NCI-H2081 treated with DMSO at 0.1 percent for 48 hours (cell line): Measurements from ENCODE around the gene C1S.
"Not testable (repeated sequence)": the region's sequence is repeated elsewhere in the genome, so short reads cannot be mapped to it uniquely, and the experiment has no call there.

Source experiments
- DNase-seq: peaks from one replicate; lab custom pipeline; 2025; lab: John Stamatoyannopoulos, UW

C1S gene

GRCh38 chr12:7060353-7060954, at the start of gene C1S:
Gene C1S, plus strand, starts transcription at chr12:7060718. Its CDS starts 1,195 bp downstream, at chr12:7061913.
- DNase-seq: no peak

DNA sequence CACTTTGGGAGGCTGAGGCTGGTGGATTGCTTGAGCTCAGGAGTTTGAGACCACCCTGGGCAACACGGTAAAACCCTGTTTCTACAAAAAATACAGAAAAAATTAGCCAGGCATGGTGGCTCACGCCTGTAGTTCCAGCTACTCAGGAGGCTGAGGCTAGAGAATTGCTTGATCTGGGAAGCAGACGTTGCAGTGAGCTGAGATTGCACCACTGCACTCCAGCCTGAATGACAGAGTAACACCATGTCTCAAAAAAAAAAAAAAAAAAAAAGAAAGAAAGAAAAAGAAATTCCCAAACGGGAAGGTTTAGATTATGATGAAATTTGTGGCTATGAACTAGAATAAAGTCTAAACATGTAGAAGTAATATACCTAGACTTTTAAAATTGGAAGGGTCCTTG, 49.1 kb upstream of the C1S start:
- not testable (repeated sequence) for DNase-seq

GRCh38 chr12:7012024-7012607, 48.4 kb upstream of the C1S start:
- DNase-seq: no peak

DNA sequence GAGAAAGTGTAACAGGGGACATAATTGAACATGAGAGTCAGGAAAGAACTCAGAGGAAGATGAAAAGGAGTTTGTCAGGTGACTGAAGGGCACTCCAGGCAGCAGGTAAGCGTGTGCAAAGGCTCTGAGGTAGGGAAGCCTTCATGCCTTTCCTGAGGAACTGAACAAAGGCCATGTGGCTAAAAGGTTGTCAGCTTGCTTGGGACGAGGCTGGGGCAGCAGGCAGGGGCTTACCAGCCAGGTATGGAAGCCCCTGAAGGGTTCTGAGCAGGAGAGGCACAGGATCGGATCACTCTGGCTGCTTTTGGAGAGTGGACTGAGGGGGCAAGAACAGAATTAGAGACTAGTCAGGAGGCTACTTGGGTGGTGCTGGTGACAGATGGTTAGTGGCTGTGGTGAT, 47.4 kb upstream of the C1S start:
- DNase-seq: no peak

DNA sequence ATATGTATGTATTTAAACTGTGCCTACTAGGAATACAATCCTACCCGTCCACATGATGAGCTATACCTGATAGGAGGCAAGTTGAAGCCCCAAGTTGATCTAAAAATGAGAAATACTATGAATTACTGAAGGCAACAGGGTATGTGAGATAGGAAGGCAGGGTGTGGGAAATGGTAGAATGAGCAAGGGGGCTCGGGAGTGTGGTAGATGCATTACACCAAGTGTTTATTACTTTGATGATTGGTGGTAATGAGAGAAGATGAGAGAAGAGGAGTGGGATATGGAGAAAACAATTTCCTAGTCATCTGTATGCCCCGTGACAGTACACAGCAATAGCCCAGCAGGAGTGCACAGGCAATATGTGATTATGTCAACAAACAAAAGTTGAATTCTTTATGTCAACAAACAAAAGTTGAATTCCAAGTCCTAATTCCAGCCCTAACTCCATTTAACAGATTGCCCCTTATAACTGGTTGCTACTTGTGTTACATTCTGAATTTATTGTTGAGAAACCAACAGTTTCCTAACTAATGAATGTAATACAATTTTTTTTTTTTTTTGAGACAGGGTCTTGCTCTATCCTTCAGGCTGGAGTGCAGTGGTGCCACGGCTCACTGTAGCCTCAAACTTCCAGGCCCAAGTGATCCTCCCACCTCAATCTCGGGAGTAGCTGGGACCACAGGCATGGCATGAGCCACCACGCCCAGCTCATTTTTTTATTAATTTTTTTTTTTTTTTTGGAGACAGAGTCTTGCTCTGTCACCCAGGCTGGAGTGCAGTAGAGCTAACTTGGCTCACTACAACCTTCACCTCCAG, 44.8 kb upstream of the C1S start:
- no peak for DNase-seq

DNA sequence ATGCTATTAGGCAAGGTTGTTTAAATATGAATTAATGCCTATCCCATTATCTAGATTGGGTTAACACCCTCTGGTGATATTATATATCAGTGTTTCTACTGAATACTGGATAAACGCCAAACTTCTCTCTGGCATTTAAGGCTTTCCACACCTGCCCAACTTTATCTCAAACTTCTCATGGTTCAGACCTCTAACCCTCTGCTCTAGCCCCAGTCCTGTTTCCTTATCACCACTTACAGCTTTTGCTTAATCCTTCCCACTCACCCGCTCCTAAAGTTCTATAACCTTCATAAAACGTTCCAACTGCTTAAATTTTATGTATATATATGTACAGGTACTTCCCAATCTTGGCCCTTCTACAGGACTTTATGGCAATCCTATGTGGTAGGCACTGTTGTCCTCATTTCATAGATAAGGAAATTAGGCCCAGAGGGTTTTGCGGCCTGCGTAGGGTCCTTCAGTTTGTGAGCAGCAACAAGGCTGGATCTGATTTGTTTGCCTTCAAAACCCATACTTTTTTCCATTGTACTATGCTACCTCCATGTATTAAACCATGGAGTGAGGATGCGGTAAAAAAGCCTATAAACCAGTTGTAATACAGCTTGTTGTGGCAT, 43.5 kb upstream of the C1S start:
- no peak for DNase-seq

- DNase-seq: no peak
These were observed 42.6 kb upstream of the C1S start for GRCh38 chr12:7017870-7018349.

GRCh38 chr12:7018350-7019042, 42.0 kb upstream of the C1S start, which contains the start of gene LPCAT3:
Gene LPCAT3, minus strand, starts transcription at chr12:7018476. Its CDS starts 52 bp downstream, at chr12:7018424.
- peak; percentile 94 for DNase-seq

GRCh38 chr12:7019043-7019569, 41.4 kb upstream of the C1S start:
- no peak for DNase-seq

GRCh38 chr12:7021956-7022355, 38.6 kb upstream of the C1S start:
- DNase-seq: no peak

DNA sequence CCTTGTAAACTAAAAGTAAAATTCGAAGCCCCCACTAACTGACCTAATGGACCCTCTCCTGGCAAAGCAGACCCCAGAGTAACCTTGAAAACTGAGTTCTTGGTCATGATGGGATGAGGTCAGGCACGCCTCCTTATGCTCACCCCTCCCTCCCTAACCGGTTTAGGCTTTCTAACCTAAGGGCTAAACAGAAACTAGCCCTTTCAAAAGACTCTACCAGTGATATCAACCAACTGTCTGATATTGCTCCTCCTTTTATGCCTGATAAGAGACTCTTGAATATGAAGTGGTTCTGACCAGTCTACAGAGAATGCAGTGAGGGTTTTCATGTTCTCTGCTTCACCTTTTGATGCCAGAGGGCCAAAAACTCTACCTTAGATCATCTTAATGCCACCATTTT, 37.4 kb upstream of the C1S start:
- DNase-seq: no peak

DNA sequence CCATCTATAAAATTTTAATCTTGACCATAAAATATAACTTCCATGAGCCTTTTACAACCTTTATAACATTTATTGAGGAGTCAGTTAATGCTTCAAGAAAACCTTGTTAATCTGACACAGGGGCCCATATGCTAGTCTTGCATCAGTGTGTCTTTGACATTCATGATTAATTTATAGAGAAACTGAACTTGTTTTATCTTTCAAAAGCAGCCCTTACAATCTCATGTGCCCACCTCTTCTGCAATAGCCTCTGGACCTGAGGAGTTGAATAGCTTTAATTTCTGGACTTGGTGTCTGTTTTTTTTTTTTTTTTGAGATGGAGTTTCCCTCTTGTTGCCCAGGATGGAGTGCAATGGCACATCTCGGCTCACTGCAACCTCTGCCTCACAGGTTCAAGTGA, 33.7 kb upstream of the C1S start:
- no peak for DNase-seq

- DNase-seq: no peak
These were observed 29.2 kb upstream of the C1S start for GRCh38 chr12:7031306-7031705.

DNA sequence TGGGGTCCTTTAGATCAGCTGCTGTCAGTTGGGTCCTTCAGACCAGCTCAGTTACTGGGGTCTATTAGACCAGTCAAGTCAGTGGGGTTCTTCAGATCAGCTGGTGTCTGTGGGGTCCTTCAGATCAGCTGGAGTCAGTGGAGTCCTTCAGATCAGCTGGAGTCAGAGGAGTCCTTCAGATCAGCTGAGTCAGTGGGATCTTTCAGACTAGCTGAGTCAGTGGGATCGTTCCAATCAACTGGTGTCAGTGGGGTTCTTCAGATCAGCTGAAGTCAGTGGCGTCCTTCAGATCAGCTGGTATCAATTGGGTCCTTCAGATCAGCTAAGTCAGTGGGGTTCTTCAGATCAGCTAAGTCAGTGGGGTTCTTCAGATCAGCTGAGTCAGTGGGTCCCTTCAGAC, 27.5 kb upstream of the C1S start:
- no peak for DNase-seq

GRCh38 chr12:7034464-7034863, 26.1 kb upstream of the C1S start:
- DNase-seq: no peak

- no peak for DNase-seq
These were observed 25.1 kb upstream of the C1S start for GRCh38 chr12:7035463-7035862.

- not testable (repeated sequence) for DNase-seq
These were observed 23.1 kb upstream of the C1S start for GRCh38 chr12:7037411-7037810.

GRCh38 chr12:7038591-7038990, 21.9 kb upstream of the C1S start:
- DNase-seq: no peak

GRCh38 chr12:7039403-7039802, 21.1 kb upstream of the C1S start:
- no peak for DNase-seq

DNA sequence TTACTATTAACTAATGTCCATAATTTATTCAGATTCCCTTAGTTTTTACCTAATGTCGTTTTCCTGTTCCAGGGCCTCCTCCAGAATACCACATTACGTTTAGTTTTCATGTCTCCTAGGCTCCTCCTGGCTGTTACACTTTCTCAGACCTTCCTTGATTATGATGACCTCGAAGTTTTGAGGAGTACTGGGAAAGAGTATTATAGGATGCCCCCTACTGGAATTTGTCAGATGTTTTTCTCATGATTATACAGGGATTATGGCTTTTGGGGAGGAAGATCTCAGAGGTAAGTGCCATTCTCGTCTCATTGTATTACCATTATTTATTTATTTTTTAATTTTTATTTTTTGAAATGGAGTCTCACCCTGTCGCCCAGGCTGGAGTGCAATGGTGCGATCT, 17.7 kb upstream of the C1S start:
- no peak for DNase-seq

DNA sequence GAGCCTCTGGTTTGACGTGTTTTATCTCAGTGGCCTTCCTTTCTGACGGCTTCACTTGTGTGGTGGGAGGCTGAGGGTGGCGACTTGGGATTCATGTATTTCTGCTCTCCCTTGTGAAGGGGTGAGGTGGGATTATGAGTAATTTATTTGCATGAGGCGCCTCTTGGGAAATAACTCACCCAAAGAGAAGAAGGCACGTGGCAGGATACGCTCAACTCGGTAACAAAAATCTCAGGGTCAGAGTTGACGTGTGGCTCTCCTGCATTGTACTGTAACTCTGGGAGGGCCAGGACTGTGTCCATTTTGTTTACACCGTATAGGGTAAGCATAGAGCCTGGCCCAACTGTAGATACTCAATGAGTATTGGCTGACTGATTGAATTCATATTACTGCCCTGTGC, 14.6 kb upstream of the C1S start:
- no peak for DNase-seq
